HT-29 (cell line): ENCODE measurements around the gene TERT. TPM values are rescaled to one million over a fixed set of nuclear protein-coding genes. Genes with fewer than 3 reads are reported as not detected.

Source experiments
- DNase-seq: peaks from one replicate; pipeline ENCODE4 v3.0.0-alpha.2; 2015; ENCODE audit warnings: low spot score
- small RNA-seq: library from RNA; depleted of rRNA; stranded (forward); fragments of <200 nt; gene quantifications from one replicate; pipeline ENCODE3, GENCODE V24; 2014
- total RNA-seq: library from RNA; depleted of rRNA; stranded (reverse); fragments of >200 nt; shearing (Covaris generic); gene quantifications from 2 replicates; pipeline ENCODE4 v1.2.3, GENCODE V29; 2014; rRNA removed

Gene TERT
- total RNA-seq, 1 experiment from 2014 or later, result 4.9 TPM

- no peak for DNase-seq
Observed at GRCh38 chr5:1206521-1207412, 88.1 kb downstream of the TERT start.

DNA sequence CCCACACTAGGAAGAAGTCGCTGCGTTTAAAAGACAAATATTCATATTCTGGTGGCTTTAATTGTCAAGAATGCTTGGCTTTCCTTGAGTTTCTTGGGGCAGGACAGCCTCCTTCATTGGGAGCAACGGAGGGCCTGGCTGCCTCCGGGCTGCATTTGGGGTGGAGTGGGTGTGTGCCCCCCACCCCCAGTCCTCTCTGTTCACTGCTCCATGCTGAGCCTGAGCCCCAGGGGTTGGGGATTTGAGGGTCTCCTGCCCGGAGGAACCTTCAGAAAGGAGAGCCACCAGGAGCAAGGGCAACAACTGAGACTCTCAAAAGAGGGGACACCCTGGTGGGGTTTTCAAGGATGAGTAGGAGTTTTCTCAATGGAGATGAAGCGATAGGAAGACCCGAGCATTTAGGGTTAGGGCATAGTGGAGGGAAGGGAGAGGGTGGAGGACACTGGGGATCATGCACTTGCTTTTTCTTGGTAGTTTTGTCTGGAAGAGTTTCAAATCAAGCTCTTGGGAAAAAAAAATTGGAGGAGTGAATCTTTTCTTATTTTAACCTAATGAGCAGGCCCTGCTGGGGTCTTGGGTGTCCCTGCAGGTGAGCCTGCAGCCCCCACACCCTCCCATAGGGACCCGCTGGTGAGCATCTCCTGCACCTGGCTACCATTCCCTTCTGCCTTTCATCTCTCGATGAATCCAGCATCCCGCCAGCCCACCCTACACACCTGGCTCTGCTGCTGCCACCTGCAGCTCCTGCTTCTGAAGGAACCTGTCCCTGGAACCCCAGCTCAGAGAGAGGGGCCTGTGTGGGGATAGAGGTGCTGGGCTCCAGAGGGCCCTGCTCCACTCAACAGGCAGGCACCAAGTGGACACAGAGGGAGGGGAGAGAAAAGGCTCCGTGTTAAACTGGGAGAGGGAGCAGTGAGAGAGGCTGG is 89.3 kb downstream of the TERT start:
- DNase-seq, result no peak

- DNase-seq, result peak; percentile 55
Observed at GRCh38 chr5:1204693-1205242, 90.1 kb downstream of the TERT start.

DNA sequence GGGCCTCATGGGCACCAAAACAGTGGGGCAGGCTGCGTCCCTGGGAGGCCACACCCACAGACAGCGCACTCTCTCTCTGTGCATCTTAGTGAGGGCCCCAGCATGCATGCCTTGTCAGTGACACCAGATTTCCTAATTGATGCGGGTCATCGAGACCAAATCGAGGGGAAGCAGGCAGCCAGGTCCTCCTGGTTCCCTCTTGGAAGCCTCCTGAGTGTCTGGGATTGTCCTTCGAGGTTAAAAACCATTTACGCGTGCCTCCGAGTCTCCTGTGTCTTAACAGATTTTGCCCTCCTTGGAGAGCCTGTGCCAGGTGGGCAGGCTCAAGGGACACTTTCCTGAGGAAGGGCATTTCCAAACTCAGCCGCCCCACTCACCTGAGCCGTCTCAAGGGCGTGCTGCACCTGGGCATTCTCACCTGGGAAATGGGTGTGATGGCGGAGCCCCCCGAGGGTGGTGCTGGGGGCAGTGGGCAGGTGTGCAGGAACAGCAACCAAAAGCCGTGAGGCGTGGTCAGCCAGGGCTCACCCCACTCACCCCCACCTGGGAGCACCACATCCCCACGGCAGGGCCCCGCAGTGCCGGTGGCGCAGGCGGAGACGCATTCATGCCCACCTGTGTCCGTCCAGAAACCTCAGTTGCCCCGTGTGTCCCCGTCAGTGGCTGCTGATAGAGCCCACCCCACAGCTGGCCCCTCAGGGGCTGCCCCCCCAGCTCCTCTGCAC is 90.7 kb downstream of the TERT start:
- no peak for DNase-seq

DNA sequence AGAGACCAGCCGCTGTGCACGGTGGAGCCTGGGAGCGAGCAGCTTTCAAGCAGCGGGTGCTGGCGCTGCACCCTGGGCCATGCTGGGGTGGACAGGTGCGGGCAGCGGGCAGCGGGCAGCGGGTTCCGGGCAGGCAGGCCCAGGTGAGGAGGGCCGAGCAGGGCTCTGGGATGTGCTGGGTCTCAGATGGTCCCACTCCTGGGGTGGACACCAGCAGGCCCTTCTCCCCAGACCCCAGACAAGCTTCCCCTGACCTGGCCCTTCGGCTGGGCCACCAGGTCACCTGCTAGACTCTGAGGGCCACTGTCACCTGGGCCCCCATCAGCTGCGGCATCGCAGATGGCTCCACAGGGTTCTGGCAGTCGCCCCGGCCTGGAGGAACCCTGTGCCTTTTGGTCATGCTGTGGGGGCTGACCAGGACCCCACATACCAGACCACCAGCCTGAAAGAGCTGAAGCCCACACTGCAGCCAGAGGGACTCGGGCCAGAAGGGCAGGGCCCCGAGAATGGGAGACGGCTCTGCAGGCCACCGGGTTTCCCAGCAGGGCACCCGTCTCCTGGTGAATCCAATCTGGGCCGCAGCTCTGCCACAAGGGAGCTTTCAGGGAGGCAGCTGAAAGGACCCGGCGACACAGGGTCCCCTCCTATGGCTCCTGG is 91.4 kb downstream of the TERT start:
- DNase-seq, result no peak

Small RNA genes lying within 50 kb of the gene (small RNA-seq; reads per million reads assigned to genes)
- not detected for gene MIR4457

Other genes starting within 250 kb of the TERT start
- gene SLC12A7, start 183.0 kb downstream of the TERT start, total RNA-seq, result 129 and 134 TPM in 2 replicates
- not detected in 2 replicates for gene SLC6A19, start 93.5 kb downstream of the TERT start, total RNA-seq
- not detected in 2 replicates for gene SLC6A18, start 69.7 kb downstream of the TERT start, total RNA-seq
- 392 and 406 TPM in 2 replicates for gene CLPTM1L, start 50.0 kb upstream of the TERT start, total RNA-seq
- not detected in 2 replicates for gene SLC6A3, start 150.4 kb upstream of the TERT start, total RNA-seq
- gene LPCAT1, start 228.9 kb upstream of the TERT start, total RNA-seq, result 48.9 and 49.1 TPM in 2 replicates